Neural progenitor cell (in vitro differentiated cells): ENCODE results near the gene AKR1B1. TPM values are rescaled to one million over a fixed set of nuclear protein-coding genes. Genes with fewer than 3 reads are reported as not detected.

Experiments
- DNase-seq: peaks from one replicate; pipeline ENCODE4 v3.0.0-alpha.2; 2016; ENCODE audit warnings: low spot score
- H2AFZ ChIP-seq: fragments of 200-600 bp; sonication (generic); replicated peaks from 2 replicates; pipeline ENCODE4 v1.6.1; 2016; ENCODE audit warnings: antibody characterized with exemption
- H3F3A ChIP-seq: fragments of 200-600 bp; sonication (generic); 2 replicates; pipeline ENCODE4 v1.6.1; 2016; ENCODE audit warnings: antibody characterized with exemption, low read depth
- H3K27ac ChIP-seq: fragments of 200-600 bp; sonication (generic); 2 replicates; pipeline ENCODE4 v1.5.1; 2016; ENCODE audit warnings: mild to moderate bottlenecking
- H3K27me3 ChIP-seq: fragments of 200-600 bp; sonication (generic); 2 replicates; pipeline ENCODE4 v1.6.1; 2016; ENCODE audit warnings: mild to moderate bottlenecking, moderate library complexity
- H3K36me3 ChIP-seq: fragments of 200-600 bp; sonication (generic); 2 replicates; pipeline ENCODE4 v1.5.1; 2016
- H3K4me1 ChIP-seq: fragments of 200-600 bp; sonication (generic); 2 replicates; pipeline ENCODE4 v1.6.1; 2016; ENCODE audit warnings: mixed run types
- H3K4me2 ChIP-seq: fragments of 200-600 bp; sonication (generic); 2 replicates; pipeline ENCODE4 v1.6.1; 2016
- H3K4me3 ChIP-seq: fragments of 200-600 bp; sonication (generic); 2 replicates; pipeline ENCODE4 v1.5.1; 2016
- H3K79me2 ChIP-seq: fragments of 200-600 bp; sonication (generic); 2 replicates; pipeline ENCODE4 v1.6.1; 2016; ENCODE audit warnings: low read depth
- H3K9ac ChIP-seq: fragments of 200-600 bp; sonication (generic); 2 replicates; pipeline ENCODE4 v1.6.1; 2016
- H3K9me3 ChIP-seq: fragments of 200-600 bp; sonication (generic); 2 replicates; pipeline ENCODE4 v1.5.1; 2016; ENCODE audit warnings: low read depth
- H4K20me1 ChIP-seq: fragments of 200-600 bp; sonication (generic); 2 replicates; pipeline ENCODE4 v1.6.1; 2016; ENCODE audit warnings: low read depth
- H3K27ac Mint-ChIP-seq: 3 replicates; pipeline ENCODE4 v1.8.0; 2021; ENCODE audit warnings: mixed read lengths
- H3K27me3 Mint-ChIP-seq: 2 replicates; pipeline ENCODE4 v1.8.0; 2022; ENCODE audit warnings: low read depth, mild to moderate bottlenecking, inconsistent platforms, moderate library complexity, mixed read lengths; ENCODE audit not compliant: insufficient read depth
- H3K36me3 Mint-ChIP-seq: 3 replicates; pipeline ENCODE4 v1.8.0; 2021; ENCODE audit warnings: mixed read lengths
- H3K4me1 Mint-ChIP-seq: 3 replicates; pipeline ENCODE4 v1.8.0; 2021; ENCODE audit warnings: mixed read lengths
- H3K4me3 Mint-ChIP-seq: 3 replicates; pipeline ENCODE4 v1.8.0; 2021; ENCODE audit warnings: mild to moderate bottlenecking, moderate library complexity, mixed read lengths
- H3K9me3 Mint-ChIP-seq: 3 replicates; pipeline ENCODE4 v1.8.0; 2020; ENCODE audit warnings: mixed read lengths
- CTCF ChIP-seq: fragments of 200-600 bp; sonication (generic); IDR thresholded peaks from 2 replicates; pipeline ENCODE4 v1.5.1; 2017; ENCODE audit warnings: antibody characterized with exemption, mild to moderate bottlenecking
- EZH2 ChIP-seq: fragments of 200-600 bp; sonication (generic); IDR thresholded peaks from 2 replicates; pipeline ENCODE4 v1.6.1; 2017; ENCODE audit warnings: antibody characterized with exemption, mild to moderate bottlenecking, moderate library complexity
- EZH2phosphoT487 ChIP-seq: fragments of 200-600 bp; sonication (generic); IDR thresholded peaks from 2 replicates; pipeline ENCODE4 v1.6.1; 2017; ENCODE audit warnings: antibody characterized with exemption
- total RNA-seq: library from RNA; depleted of rRNA; stranded (reverse); fragments of >200 nt; gene quantifications from 2 replicates; pipeline ENCODE4 v1.2.3, GENCODE V29; 2015; ENCODE audit warnings: low replicate concordance

The AKR1B1 gene
- total RNA-seq, 1 donor from 2014 or later, result 105 TPM

- Histone ChIP-seq H3F3A (no peaks in the 10 kb centered on the region), H3K9ac (no peak overlapping the region), H2AFZ (no peak overlapping the region), H3K79me2 (no peaks in the 10 kb centered on the region), H4K20me1 (no peaks in the 10 kb centered on the region), H3K4me3 (no peak overlapping the region), H3K36me3 (no peaks in the 10 kb centered on the region), H3K27ac (no peak overlapping the region), H3K9me3 (no peaks in the 10 kb centered on the region), H3K4me1 (no peaks in the 10 kb centered on the region), H3K4me2 (no peak overlapping the region), H3K27me3 (no peaks in the 10 kb centered on the region)
- peaks cover 6% of the 10 kb centered on the region for H3K9me3 Mint-ChIP-seq
- no peaks in the 10 kb centered on the region for H3K36me3 Mint-ChIP-seq
- peak overlapping the region; percentile 55 for H3K27ac Mint-ChIP-seq
- TF ChIP-seq CTCF (no peak), EZH2 (no peak), EZH2phosphoT487 (no peak)
- peaks cover 27% of the 10 kb centered on the region for H3K4me1 Mint-ChIP-seq
- H3K27me3 Mint-ChIP-seq, result peaks cover 2% of the 10 kb centered on the region
- H3K4me3 Mint-ChIP-seq, result no peak overlapping the region
- DNase-seq, result no peak
Measured at GRCh38 chr7:134480730-134481129, 21.8 kb upstream of the AKR1B1 start.

- H3K27ac Mint-ChIP-seq, result no peak overlapping the region
- Histone ChIP-seq H3K4me1 (no peaks in the 10 kb centered on the region), H2AFZ (no peak overlapping the region), H3K27me3 (no peaks in the 10 kb centered on the region), H3K27ac (no peak overlapping the region), H3K36me3 (no peaks in the 10 kb centered on the region), H4K20me1 (no peaks in the 10 kb centered on the region), H3K79me2 (no peaks in the 10 kb centered on the region), H3F3A (no peaks in the 10 kb centered on the region), H3K9me3 (no peaks in the 10 kb centered on the region), H3K4me2 (no peak overlapping the region), H3K4me3 (no peak overlapping the region), H3K9ac (no peak overlapping the region)
- no peak overlapping the region for H3K4me3 Mint-ChIP-seq
- H3K27me3 Mint-ChIP-seq, result peaks cover 2% of the 10 kb centered on the region
- peaks cover 6% of the 10 kb centered on the region for H3K9me3 Mint-ChIP-seq
- no peak for DNase-seq
- peaks cover 27% of the 10 kb centered on the region for H3K4me1 Mint-ChIP-seq
- H3K36me3 Mint-ChIP-seq, result no peaks in the 10 kb centered on the region
- TF ChIP-seq EZH2phosphoT487, result no peak
- TF ChIP-seq EZH2, result no peak
- no peak for TF ChIP-seq CTCF
Measured at GRCh38 chr7:134480202-134480601, 21.3 kb upstream of the AKR1B1 start.

- no peak overlapping the region for H3K27ac Mint-ChIP-seq
- H2AFZ ChIP-seq, result no peak overlapping the region
- H3K9me3 Mint-ChIP-seq, result peaks cover 8% of the 10 kb centered on the region
- no peaks in the 10 kb centered on the region for H3K4me1 ChIP-seq
- no peak overlapping the region for H3K27ac ChIP-seq
- no peaks in the 10 kb centered on the region for H3K36me3 ChIP-seq
- H3K4me1 Mint-ChIP-seq, result peaks cover 29% of the 10 kb centered on the region
- H3K4me2 ChIP-seq, result no peak overlapping the region
- H3F3A ChIP-seq, result no peaks in the 10 kb centered on the region
- TF ChIP-seq EZH2, result no peak
- no peak for TF ChIP-seq EZH2phosphoT487
- TF ChIP-seq CTCF, result no peak
- no peaks in the 10 kb centered on the region for H3K36me3 Mint-ChIP-seq
- H3K9ac ChIP-seq, result no peak overlapping the region
- H3K4me3 Mint-ChIP-seq, result no peak overlapping the region
- peaks cover 2% of the 10 kb centered on the region for H3K27me3 Mint-ChIP-seq
- H4K20me1 ChIP-seq, result no peaks in the 10 kb centered on the region
- H3K9me3 ChIP-seq, result no peaks in the 10 kb centered on the region
- H3K4me3 ChIP-seq, result no peak overlapping the region
- no peaks in the 10 kb centered on the region for H3K27me3 ChIP-seq
- DNase-seq, result no peak
- H3K79me2 ChIP-seq, result no peaks in the 10 kb centered on the region
Measured at GRCh38 chr7:134478707-134479106, 19.8 kb upstream of the AKR1B1 start.
